H1 (cell line): ENCODE data around the gene F3. TPM values are rescaled to one million over a fixed set of nuclear protein-coding genes. Genes with fewer than 3 reads are reported as not detected.
A peak's percentile ranks its signal among the peaks of the same experiment; 100 is the strongest.

ENCODE experiments used
- CTCF ChIA-PET: fragments of 300-600 bp; sonication (Branson Sonifier 250); formaldehyde crosslinking; loops from one replicate; lab custom pipeline; 2021; ENCODE audit not compliant: partially characterized antibody; lab: Charles Lee
- POLR2A ChIA-PET: fragments of 300-600 bp; sonication (Branson Sonifier 250); formaldehyde crosslinking; loops from one replicate; lab custom pipeline; 2021; ENCODE audit warnings: inconsistent platforms; ENCODE audit not compliant: partially characterized antibody; lab: Charles Lee
- DNase-seq, 2 experiments: peaks; one replicate each; pipeline versions ENCODE4 v3.0.0 to v3.0.0-alpha.2; 2010 to 2022; ENCODE audit warnings: low spot score in 2 of 2, low read depth in 1 of 2, mixed read lengths in 1 of 2
- FAIRE-seq: peaks from 2 replicates; lab custom pipeline; 2011; peaks lifted over from hg19 to GRCh38; lab: Jason Lieb, UNC
- H2AFZ ChIP-seq: 2 replicates; pipeline ENCODE4 v1.8.1; 2012; ENCODE audit warnings: low read length, inconsistent platforms
- H2AK5ac ChIP-seq: 2 replicates; pipeline ENCODE4 v1.6.1; 2013; ENCODE audit warnings: low read depth, low read length
- H2BK120ac ChIP-seq: replicated peaks from 2 replicates; pipeline ENCODE3; 2013; ENCODE audit warnings: low read depth, low read length, inconsistent platforms
- H2BK12ac ChIP-seq: 2 replicates; pipeline ENCODE4 v1.6.1; 2013; ENCODE audit warnings: low read depth, low read length
- H2BK15ac ChIP-seq: 2 replicates; pipeline ENCODE4 v1.6.1; 2013; ENCODE audit warnings: low read length
- H2BK20ac ChIP-seq: 2 replicates; pipeline ENCODE4 v1.6.1; 2013; ENCODE audit warnings: low read length
- H2BK5ac ChIP-seq: 2 replicates; pipeline ENCODE4 v1.6.1; 2013; ENCODE audit warnings: low read depth, low read length
- H3K14ac ChIP-seq: 2 replicates; pipeline ENCODE4 v1.6.1; 2013; ENCODE audit warnings: inconsistent platforms; ENCODE audit not compliant: insufficient read length
- H3K18ac ChIP-seq: 2 replicates; pipeline ENCODE4 v1.6.1; 2013; ENCODE audit warnings: low read length; ENCODE audit errors: extremely low read depth
- H3K23ac ChIP-seq: 2 replicates; pipeline ENCODE4 v1.6.1; 2013; ENCODE audit warnings: inconsistent platforms; ENCODE audit not compliant: insufficient read length
- H3K23me2 ChIP-seq: 2 replicates; pipeline ENCODE4 v1.6.1; 2013; ENCODE audit warnings: low read depth, low read length
- H3K27ac ChIP-seq: 2 replicates; pipeline ENCODE4 v1.6.1; 2011; ENCODE audit warnings: low read depth, low read length, inconsistent platforms
- H3K27me3 ChIP-seq, 4 experiments: replicated peaks in 1 of 4; 1 replicate in 1 of 4; 2 replicates in 3 of 4; pipeline versions ENCODE4 v1.6.1 to v1.8.1; 2011 to 2013; ENCODE audit warnings: low read length in 3 of 4, mild to moderate bottlenecking in 3 of 4, inconsistent platforms in 2 of 4, mixed read lengths in 2 of 4, moderate library complexity in 1 of 4; ENCODE audit not compliant: control insufficient read depth in 3 of 4, insufficient read depth in 3 of 4; ENCODE audit errors: extremely low read depth in 1 of 4
- H3K36me3 ChIP-seq, 4 experiments: 2 replicates each; pipeline versions ENCODE4 v1.6.1 to v1.8.1; 2011 to 2013; ENCODE audit warnings: mild to moderate bottlenecking in 4 of 4, low read length in 3 of 4, moderate library complexity in 2 of 4, control low read depth in 1 of 4, inconsistent platforms in 1 of 4; ENCODE audit not compliant: insufficient read depth in 4 of 4, control insufficient read depth in 2 of 4
- H3K4ac ChIP-seq: replicated peaks from 2 replicates; pipeline ENCODE3; 2013; ENCODE audit warnings: low read length, low read depth, mixed read lengths, inconsistent platforms; ENCODE audit not compliant: insufficient read length
- H3K4me1 ChIP-seq, 4 experiments: replicated peaks in 1 of 4; 1 replicate in 1 of 4; 2 replicates in 3 of 4; pipeline versions ENCODE4 v1.6.1 to v1.8.1; 2011 to 2013; ENCODE audit warnings: low read length in 3 of 4, inconsistent platforms in 2 of 4, mixed read lengths in 1 of 4; ENCODE audit not compliant: insufficient read depth in 4 of 4, control insufficient read depth in 3 of 4
- H3K4me2 ChIP-seq, 2 experiments: 2 replicates each; pipeline versions ENCODE4 v1.6.1 to v1.8.1; 2011 to 2013; ENCODE audit warnings: low read depth in 2 of 2, low read length in 2 of 2, control low read depth in 1 of 2, inconsistent platforms in 1 of 2, mild to moderate bottlenecking in 1 of 2; ENCODE audit not compliant: insufficient read depth in 1 of 2
- H3K4me3 ChIP-seq, 4 experiments: fragments of 200-600, 300-600 bp in 1 of 4; sonication (generic), shearing (Covaris generic), sonication (Bioruptor Twin) in 1 of 4; 2 replicates each; pipeline versions ENCODE4 v1.5.1 to v1.8.1; 2011 to 2016; ENCODE audit warnings: low read length in 4 of 4, low read depth in 3 of 4, control low read depth in 2 of 4, inconsistent platforms in 2 of 4, mild to moderate bottlenecking in 2 of 4, mixed read lengths in 1 of 4, moderate library complexity in 1 of 4; ENCODE audit not compliant: insufficient read depth in 2 of 4; ENCODE audit errors: extremely low read depth in 1 of 4
- H3K56ac ChIP-seq: replicated peaks from 2 replicates; pipeline ENCODE3; 2013; ENCODE audit warnings: low read depth, mild to moderate bottlenecking, mixed read lengths, low read length, inconsistent platforms; ENCODE audit not compliant: insufficient read length
- H3K79me1 ChIP-seq: 2 replicates; pipeline ENCODE4 v1.6.1; 2013; ENCODE audit warnings: low read depth, low read length, control low read depth
- H3K79me2 ChIP-seq, 2 experiments: 2 replicates each; pipeline versions ENCODE4 v1.6.1 to v1.8.1; 2012 to 2013; ENCODE audit warnings: low read length in 2 of 2, mild to moderate bottlenecking in 2 of 2, inconsistent platforms in 1 of 2; ENCODE audit not compliant: insufficient read depth in 2 of 2, control insufficient read depth in 1 of 2
- H3K9ac ChIP-seq, 4 experiments: replicated peaks in 1 of 4; 1 replicate in 1 of 4; 2 replicates in 3 of 4; pipeline versions ENCODE4 v1.6.1 to v1.8.1; 2011 to 2013; ENCODE audit warnings: low read depth in 3 of 4, low read length in 3 of 4, control low read depth in 2 of 4, mild to moderate bottlenecking in 2 of 4, moderate library complexity in 2 of 4, inconsistent platforms in 1 of 4; ENCODE audit errors: extremely low read depth in 1 of 4
- H3K9me3 ChIP-seq, 2 experiments: 2 replicates each; pipeline versions ENCODE4 v1.6.1 to v1.8.1; 2012 to 2013; ENCODE audit warnings: mild to moderate bottlenecking in 2 of 2, moderate library complexity in 2 of 2, control low read depth in 1 of 2, inconsistent platforms in 1 of 2, low read depth in 1 of 2, low read length in 1 of 2, mixed read lengths in 1 of 2; ENCODE audit not compliant: insufficient read depth in 2 of 2
- H4K20me1 ChIP-seq, 2 experiments: replicated peaks in 1 of 2; 2 replicates each; pipeline versions ENCODE3 to v1.8.1; 2011 to 2013; ENCODE audit warnings: inconsistent platforms in 2 of 2, low read length in 2 of 2, mild to moderate bottlenecking in 1 of 2; ENCODE audit not compliant: insufficient read depth in 2 of 2, control insufficient read depth in 1 of 2
- H4K5ac ChIP-seq: 2 replicates; pipeline ENCODE4 v1.6.1; 2013; ENCODE audit warnings: low read length, low read depth, mixed read lengths, inconsistent platforms; ENCODE audit not compliant: insufficient read length
- H4K8ac ChIP-seq: 2 replicates; pipeline ENCODE4 v1.8.0; 2013; ENCODE audit warnings: mild to moderate bottlenecking, moderate library complexity, low read length, inconsistent platforms; ENCODE audit not compliant: insufficient read depth; ENCODE audit errors: extremely low read depth
- H4K91ac ChIP-seq: replicated peaks from 2 replicates; pipeline ENCODE3; 2013; ENCODE audit warnings: low read length, mixed read lengths, inconsistent platforms; ENCODE audit not compliant: insufficient read length
- CBX8 ChIP-seq: fragments of 300-800, 300-1000 bp; sonication (generic); IDR thresholded peaks from 2 replicates; pipeline ENCODE4 v1.7.1; 2016; ENCODE audit warnings: low read depth, low read length, borderline replicate concordance
- CEBPB ChIP-seq: IDR thresholded peaks from 2 replicates; pipeline ENCODE4 v1.6.1; 2012; ENCODE audit warnings: low read depth, low read length
- FOSL1 ChIP-seq: IDR thresholded peaks from 2 replicates; pipeline ENCODE4 v1.6.1; 2011; ENCODE audit warnings: mild to moderate bottlenecking, low read depth, low read length, moderate library complexity; ENCODE audit not compliant: insufficient read depth
- GTF2F1 ChIP-seq: IDR thresholded peaks from 2 replicates; pipeline ENCODE4 v1.6.1; 2012; ENCODE audit warnings: low read depth, low read length, improper control_type of control experiment, borderline replicate concordance
- HDAC2 ChIP-seq, 2 experiments: fragments of 300-600 bp in 1 of 2; sonication (generic) in 1 of 2; IDR thresholded peaks; 2 replicates each; pipeline ENCODE4 v1.6.1; 2011 to 2012; ENCODE audit warnings: low read depth in 2 of 2, low read length in 2 of 2, mild to moderate bottlenecking in 2 of 2, moderate library complexity in 2 of 2, borderline replicate concordance in 1 of 2, inconsistent platforms in 1 of 2
- KDM4A ChIP-seq: IDR thresholded peaks from one replicate; pipeline ENCODE4 v1.7.1; 2012; ENCODE audit warnings: low read depth, mild to moderate bottlenecking, moderate library complexity, low read length, inconsistent platforms; ENCODE audit not compliant: severe bottlenecking
- NRF1 ChIP-seq: IDR thresholded peaks from 2 replicates; pipeline ENCODE4 v1.6.1; 2011; ENCODE audit warnings: mild to moderate bottlenecking, low read depth, low read length, improper control_type of control experiment
- PHF8 ChIP-seq: fragments of 200-600 bp; sonication (generic); conservative IDR thresholded peaks from 2 replicates; pipeline ENCODE4 v1.7.1; 2012; ENCODE audit warnings: low read depth, mild to moderate bottlenecking, inconsistent platforms, low read length, moderate library complexity
- RFX5 ChIP-seq: IDR thresholded peaks from 2 replicates; pipeline ENCODE4 v1.6.1; 2011; ENCODE audit warnings: low read depth, low read length, improper control_type of control experiment, borderline replicate concordance
- SUZ12 ChIP-seq: fragments of 200-600 bp; sonication (generic); IDR thresholded peaks from 2 replicates; pipeline ENCODE4 v1.6.1; 2012; ENCODE audit warnings: mild to moderate bottlenecking, inconsistent platforms, low read length, moderate library complexity, mixed read lengths
- YY1 ChIP-seq: IDR thresholded peaks from 2 replicates; pipeline ENCODE4 v1.6.1; 2011; ENCODE audit warnings: low read depth, mild to moderate bottlenecking, low read length
- WGBS, 2 experiments: shearing (Covaris generic) in 1 of 2; methylation state at CpG; one replicate each; pipeline versions ENCODE4 v1.1.6 to v1.1.7; 2013 to 2015; ENCODE audit warnings: low lambda C conversion rate in 2 of 2, mixed read lengths in 2 of 2, inconsistent platforms in 1 of 2, low coverage in 1 of 2, missing lambda C conversion rate in 1 of 2; ENCODE audit not compliant: insufficient replicate concordance in 2 of 2, insufficient coverage in 1 of 2, insufficient read length in 1 of 2; ENCODE audit errors: extremely low coverage in 1 of 2, missing lambda C conversion rate in 1 of 2; 5-methylcytosine and 5-hydroxymethylcytosine counted together
- polyA plus RNA-seq, 7 experiments: library from polyadenylated mRNA; depleted of rRNA in 3 of 7; stranded (reverse) in 5 of 7; unstranded in 2 of 7; fragments of >200 nt in 5 of 7; fragments of 200-250 nt in 2 of 7; gene quantifications; 1 replicate in 5 of 7; 2 replicates in 1 of 7; 4 replicates in 1 of 7; pipeline versions ENCODE4 v1.2.1 to v1.2.3, GENCODE V29; 2011 to 2013; ENCODE audit warnings: missing spikeins in 2 of 7, mixed read lengths in 2 of 7
- total RNA-seq: library from RNA; stranded (reverse); fragmentation: NEBNext Ultra II Directional; extraction: Animal tissue kit (Norgen Biotek cat#: 25700); gene quantifications from 2 replicates; pipeline ENCODE4 v1.2.1, GENCODE V29; 2021
- TF ChIP-seq, protein P1 (sequence below): IDR thresholded peaks from 2 replicates; pipeline ENCODE4 v1.6.1; 2011; ENCODE audit warnings: low read length, improper control_type of control experiment

The F3 gene
- total and polyA plus RNA-seq, 2 of the 8 experiments (the other 6 are each of a cell fraction or from before 2014, with no cell fraction given) = 2.6 to 8.6 TPM

DNA sequence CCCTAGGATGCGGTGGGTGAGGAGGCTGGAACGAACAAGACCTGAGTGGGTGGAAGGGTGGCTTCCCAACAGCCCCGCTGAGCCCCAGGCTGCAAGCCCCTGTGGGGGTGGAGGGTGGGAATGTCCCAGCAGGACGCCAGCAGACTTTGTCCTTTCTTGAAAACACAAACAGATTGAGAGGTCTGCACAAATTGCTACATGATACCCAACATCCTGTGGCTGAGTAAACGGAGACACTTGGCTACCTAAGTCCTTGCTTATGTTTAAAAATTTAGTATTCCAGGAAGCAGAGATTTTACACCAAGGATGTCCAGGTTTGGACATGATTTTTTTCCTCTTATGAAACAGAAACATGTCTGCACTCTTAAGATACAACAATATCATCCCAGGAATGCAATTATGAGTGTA, 11.8 kb upstream of the F3 start:
- H3K23ac ChIP-seq = no peak overlapping the region
- DNase-seq (no peak), FAIRE-seq (no peak)
- no peak overlapping the region for H2BK12ac ChIP-seq
- WGBS, 2 experiments = 62% methylated on average over 5 of the region's 5 CpGs; no CpG with 5 or more reads in 1 of the 2 experiments
- no peak overlapping the region for H2AK5ac ChIP-seq
- no peaks in the 10 kb centered on the region for H3K79me2 ChIP-seq
- no peak overlapping the region for H4K8ac ChIP-seq
- H3K18ac ChIP-seq = no peak overlapping the region
- no peak overlapping the region for H2BK120ac ChIP-seq
- H3K9ac ChIP-seq = no peak overlapping the region; a peak in 1 of 7 replicates
- no peak overlapping the region for H4K91ac ChIP-seq
- H3K27ac ChIP-seq = no peak overlapping the region
- H4K20me1 ChIP-seq = no peaks in the 10 kb centered on the region
- H3K4me1 ChIP-seq = peaks cover 11 to 21% (median 13%) of the 10 kb centered on the region in 4 experiments
- CTCF ChIA-PET = interaction anchor here (1.0 kb wide), 1 partner anchor 24 kb away, joined by 4 read pairs; no protein-coding TSS in a partner anchor
- H4K5ac ChIP-seq = no peak overlapping the region
- POLR2A ChIA-PET = interaction anchor here (1.0 kb wide), 1 partner anchor 10 kb away, joined by 3 read pairs; no protein-coding TSS in a partner anchor
- no peak overlapping the region for H2BK5ac ChIP-seq
- H3K4me3 ChIP-seq = no peak overlapping the region
- no peak overlapping the region for H2BK20ac ChIP-seq
- H3K23me2 ChIP-seq = no peaks in the 10 kb centered on the region
- H3K56ac ChIP-seq = no peak overlapping the region
- H3K4me2 ChIP-seq = peak overlapping the region; percentile 20 to 33; a peak in 2 of 4 replicates
- H3K9me3 ChIP-seq = no peaks in the 10 kb centered on the region
- H3K79me1 ChIP-seq = no peaks in the 10 kb centered on the region
- no peak overlapping the region for H2AFZ ChIP-seq
- H3K36me3 ChIP-seq = no peaks in the 10 kb centered on the region
- no peak overlapping the region for H2BK15ac ChIP-seq
- H3K14ac ChIP-seq = no peak overlapping the region
- 0 out of 7 replicates have a peak, but pooled peaks cover 0 to 2% (median 0%) of the 10 kb centered on the region in 4 experiments for H3K27me3 ChIP-seq
- no peak overlapping the region for H3K4ac ChIP-seq
- no peak for TF ChIP-seq PHF8
- TF ChIP-seq RFX5 = no peak
- TF ChIP-seq YY1 = no peak
- TF ChIP-seq FOSL1 = no peak
- TF ChIP-seq KDM4A = no peak
- TF ChIP-seq HDAC2 (IDR thresholded peaks at IDR 0.05; ENCODE audit: borderline replicate concordance in 1 of 2, low read depth in 2 of 2, low read length in 2 of 2) = no peak
- TF ChIP-seq NRF1 = no peak
- TF ChIP-seq GTF2F1 = no peak
- TF ChIP-seq, protein P1, sequence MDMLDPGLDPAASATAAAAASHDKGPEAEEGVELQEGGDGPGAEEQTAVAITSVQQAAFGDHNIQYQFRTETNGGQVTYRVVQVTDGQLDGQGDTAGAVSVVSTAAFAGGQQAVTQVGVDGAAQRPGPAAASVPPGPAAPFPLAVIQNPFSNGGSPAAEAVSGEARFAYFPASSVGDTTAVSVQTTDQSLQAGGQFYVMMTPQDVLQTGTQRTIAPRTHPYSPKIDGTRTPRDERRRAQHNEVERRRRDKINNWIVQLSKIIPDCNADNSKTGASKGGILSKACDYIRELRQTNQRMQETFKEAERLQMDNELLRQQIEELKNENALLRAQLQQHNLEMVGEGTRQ = no peak
- no peak for TF ChIP-seq CBX8
- TF ChIP-seq CEBPB = no peak
- no peak for TF ChIP-seq SUZ12
